Measurements from ENCODE around the gene SH2D4B.

GRCh38 chr10:80648106-80648505 is 110.4 kb downstream of the SH2D4B start:
- TF ChIP-seq, protein P1, sequence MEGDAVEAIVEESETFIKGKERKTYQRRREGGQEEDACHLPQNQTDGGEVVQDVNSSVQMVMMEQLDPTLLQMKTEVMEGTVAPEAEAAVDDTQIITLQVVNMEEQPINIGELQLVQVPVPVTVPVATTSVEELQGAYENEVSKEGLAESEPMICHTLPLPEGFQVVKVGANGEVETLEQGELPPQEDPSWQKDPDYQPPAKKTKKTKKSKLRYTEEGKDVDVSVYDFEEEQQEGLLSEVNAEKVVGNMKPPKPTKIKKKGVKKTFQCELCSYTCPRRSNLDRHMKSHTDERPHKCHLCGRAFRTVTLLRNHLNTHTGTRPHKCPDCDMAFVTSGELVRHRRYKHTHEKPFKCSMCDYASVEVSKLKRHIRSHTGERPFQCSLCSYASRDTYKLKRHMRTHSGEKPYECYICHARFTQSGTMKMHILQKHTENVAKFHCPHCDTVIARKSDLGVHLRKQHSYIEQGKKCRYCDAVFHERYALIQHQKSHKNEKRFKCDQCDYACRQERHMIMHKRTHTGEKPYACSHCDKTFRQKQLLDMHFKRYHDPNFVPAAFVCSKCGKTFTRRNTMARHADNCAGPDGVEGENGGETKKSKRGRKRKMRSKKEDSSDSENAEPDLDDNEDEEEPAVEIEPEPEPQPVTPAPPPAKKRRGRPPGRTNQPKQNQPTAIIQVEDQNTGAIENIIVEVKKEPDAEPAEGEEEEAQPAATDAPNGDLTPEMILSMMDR (IDR thresholded peaks at IDR 0.05): no peak
- TF ChIP-seq POLR2A (IDR thresholded peaks at IDR 0.05): no peak

All from esophagus squamous epithelium (tissue), 4 donors.